ENCODE results near the gene TEX11.

Gene TEX11

GRCh38 chrX:70535198-70535597, 373.3 kb downstream of the TEX11 start:
- CTCF ChIA-PET: interaction anchor here (0.6 to 0.7 kb wide), 2 partner anchors 290 to 664 kb away, joined by 3 to 5 read pairs; no protein-coding TSS in a partner anchor
- TF ChIP-seq ZNF121 (tag by site-specific recombination; IDR thresholded peaks at IDR 0.05) (no peak), ZNF473 (tag by site-specific recombination; IDR thresholded peaks at IDR 0.05) (no peak), INSM2 (tag by site-specific recombination; IDR thresholded peaks at IDR 0.05) (no peak), ZNF280D (tag by site-specific recombination; IDR thresholded peaks at IDR 0.05) (no peak)
- Histone ChIP-seq H3K4me1 (ENCODE audit: control insufficient read depth, insufficient read depth, low read length) (no peaks in the 10 kb centered on the region), H3K9me3 (ENCODE audit: control insufficient read depth, insufficient read depth, low read depth, low read length) (no peaks in the 10 kb centered on the region; the same call in none of the 2 replicates), H3K36me3 (ENCODE audit: control insufficient read depth in 2 of 2, insufficient read depth in 1 of 2, low read length in 2 of 2) (no peaks in the 10 kb centered on the region), H3K4me3 (ENCODE audit: low read depth, low read length) (no peak overlapping the region), H3K27ac (ENCODE audit: extremely low read depth, low read depth, low read length) (no peak overlapping the region)
- POLR2A ChIA-PET: no interaction called here

- CTCF ChIA-PET: no interaction called here
Observed at GRCh38 chrX:70527610-70528345, 380.7 kb downstream of the TEX11 start.

GRCh38 chrX:70527053-70527452, 381.5 kb downstream of the TEX11 start:
- Histone ChIP-seq H3K9me3 (ENCODE audit: control insufficient read depth, insufficient read depth, low read depth, low read length) (no peaks in the 10 kb centered on the region; the same call in 1 of the 2 replicates), H3K4me1 (ENCODE audit: control insufficient read depth, insufficient read depth, low read length) (0 out of 2 replicates have a peak, but pooled peaks cover 3% of the 10 kb centered on the region), H3K36me3 (ENCODE audit: control insufficient read depth in 2 of 2, insufficient read depth in 1 of 2, low read length in 2 of 2) (no peaks in the 10 kb centered on the region), H3K27ac (ENCODE audit: extremely low read depth, low read depth, low read length) (no peak overlapping the region), H3K4me3 (ENCODE audit: low read depth, low read length) (no peak overlapping the region)
- CTCF ChIA-PET: no interaction called here
- POLR2A ChIA-PET: no interaction called here
- TF ChIP-seq ZNF24 (tag by site-specific recombination; IDR thresholded peaks at IDR 0.05): no peak
- no peak for TF ChIP-seq ZNF335 (tag by site-specific recombination; conservative IDR thresholded peaks at IDR 0.05)
- no peak for TF ChIP-seq ZNF501 (tag by site-specific recombination; IDR thresholded peaks at IDR 0.05)
- TF ChIP-seq PATZ1 (tag by site-specific recombination; IDR thresholded peaks at IDR 0.05): no peak
- no peak for TF ChIP-seq MEIS1 (CRISPR knock-in tag; IDR thresholded peaks at IDR 0.05; ENCODE audit: borderline replicate concordance)
- TF ChIP-seq OVOL3 (tag by site-specific recombination; IDR thresholded peaks at IDR 0.05): no peak
- TF ChIP-seq ZNF2 (tag by site-specific recombination; IDR thresholded peaks at IDR 0.05): no peak

More at GRCh38 chrX:70527610-70528345, 380.7 kb downstream of the TEX11 start:
- TF ChIP-seq YY2 (tag by site-specific recombination; IDR thresholded peaks at IDR 0.05) (no peak), ZNF747 (tag by site-specific recombination; IDR thresholded peaks at IDR 0.05) (no peak), REST (tag by site-specific recombination; IDR thresholded peaks at IDR 0.05) (no peak)
- 0 out of 2 replicates have a peak, but pooled peaks cover 3% of the 10 kb centered on the region for H3K4me1 ChIP-seq (ENCODE audit: control insufficient read depth, insufficient read depth, low read length)
- H3K4me3 ChIP-seq (ENCODE audit: low read depth, low read length): no peak overlapping the region
- no peaks in the 10 kb centered on the region for H3K9me3 ChIP-seq (ENCODE audit: control insufficient read depth, insufficient read depth, low read depth, low read length)
- POLR2A ChIA-PET: no interaction called here
- no peak overlapping the region for H3K27ac ChIP-seq (ENCODE audit: extremely low read depth, low read depth, low read length)
- no peaks in the 10 kb centered on the region for H3K36me3 ChIP-seq (ENCODE audit: control insufficient read depth in 2 of 2, insufficient read depth in 1 of 2, low read length in 2 of 2)
